HG03175 (cell line): Measurements from ENCODE around the gene DNAJC25.
"Not testable (repeated sequence)": the region's sequence is repeated elsewhere in the genome, so short reads cannot be mapped to it uniquely, and the experiment has no call there.

Experiments
- ATAC-seq: cut with Tn5 transposase; IDR thresholded peaks from one replicate; pipeline ENCODE4 v1.9.1; 2021; ENCODE audit warnings: mild to moderate bottlenecking, moderate library complexity; ENCODE audit not compliant: unreplicated experiment

The DNAJC25 gene

GRCh38 chr9:111662576-111663300 is 31.6 kb downstream of the DNAJC25 start:
- no peak for ATAC-seq

- no peak for ATAC-seq
Measured at GRCh38 chr9:111663301-111663823, 32.2 kb downstream of the DNAJC25 start.

- no peak for ATAC-seq
Measured at GRCh38 chr9:111668026-111668573, 37.0 kb downstream of the DNAJC25 start.

- ATAC-seq = not testable (repeated sequence)
Measured at GRCh38 chr9:111668601-111669000, 37.5 kb downstream of the DNAJC25 start.

- no peak for ATAC-seq
Measured at GRCh38 chr9:111674319-111674718, 43.2 kb downstream of the DNAJC25 start.

- no peak for ATAC-seq
Measured at GRCh38 chr9:111676116-111676515, 45.0 kb downstream of the DNAJC25 start.

GRCh38 chr9:111678293-111678692 is 47.2 kb downstream of the DNAJC25 start:
- no peak for ATAC-seq

GRCh38 chr9:111679199-111679598 is 48.1 kb downstream of the DNAJC25 start:
- no peak for ATAC-seq

GRCh38 chr9:111683392-111683791 is 52.3 kb downstream of the DNAJC25 start:
- no peak for ATAC-seq

- no peak for ATAC-seq
Measured at GRCh38 chr9:111691672-111692329, 60.7 kb downstream of the DNAJC25 start.

- no peak for ATAC-seq
Measured at GRCh38 chr9:111696796-111697195, 65.7 kb downstream of the DNAJC25 start.

GRCh38 chr9:111700776-111701175 is 69.6 kb downstream of the DNAJC25 start:
- ATAC-seq = no peak
